ENCODE data around the gene ECM1. TPM values are rescaled to one million over a fixed set of nuclear protein-coding genes. Genes with fewer than 3 reads are reported as not detected.

Gene ECM1
- total and polyA plus RNA-seq, 2 experiments from 2014 or later, result 0.74 to 1.1 TPM

GRCh38 chr1:150537732-150538684 is 30.1 kb downstream of the ECM1 start:
- H3K9me2 ChIP-seq (ENCODE audit: insufficient read depth), result no peaks in the 10 kb centered on the region
- Mint-ChIP-seq H3K27ac (peak overlapping the region; percentile 84), H3K27me3 (ENCODE audit: insufficient read depth, low read depth, poor library complexity) (peaks cover 9% of the 10 kb centered on the region), H3K4me1 (peaks cover 24% of the 10 kb centered on the region), H3K4me3 (peak overlapping the region; percentile 15; the same call in 1 of the 3 replicates), H3K36me3 (ENCODE audit: low read depth) (no peaks in the 10 kb centered on the region), H3K9me3 (no peaks in the 10 kb centered on the region)
- no peak overlapping the region for H3K4me3 ChIP-seq
- H3K4me1 ChIP-seq (ENCODE audit: insufficient read depth), result peaks cover 5% of the 10 kb centered on the region; the same call in 1 of the 2 replicates
- H3F3A ChIP-seq (replicated peaks; ENCODE audit: low read depth), result 0 out of 2 replicates have a peak, but pooled peaks cover under 1% of the 10 kb centered on the region
- ATAC-seq, result peak; percentile 77
- no peaks in the 10 kb centered on the region for H4K20me1 ChIP-seq (replicated peaks; ENCODE audit: insufficient read depth)
- H3K27ac ChIP-seq (ENCODE audit: low read depth), result peak overlapping the region; percentile 68
- H2AFZ ChIP-seq, result peak overlapping the region; percentile 13
- H3K4me2 ChIP-seq, result peak overlapping the region; percentile 61
- H3K27me3 ChIP-seq (ENCODE audit: insufficient read depth), result no peaks in the 10 kb centered on the region
- H3K79me2 ChIP-seq (replicated peaks; ENCODE audit: insufficient read depth), result no peaks in the 10 kb centered on the region
- TF ChIP-seq, protein P1, sequence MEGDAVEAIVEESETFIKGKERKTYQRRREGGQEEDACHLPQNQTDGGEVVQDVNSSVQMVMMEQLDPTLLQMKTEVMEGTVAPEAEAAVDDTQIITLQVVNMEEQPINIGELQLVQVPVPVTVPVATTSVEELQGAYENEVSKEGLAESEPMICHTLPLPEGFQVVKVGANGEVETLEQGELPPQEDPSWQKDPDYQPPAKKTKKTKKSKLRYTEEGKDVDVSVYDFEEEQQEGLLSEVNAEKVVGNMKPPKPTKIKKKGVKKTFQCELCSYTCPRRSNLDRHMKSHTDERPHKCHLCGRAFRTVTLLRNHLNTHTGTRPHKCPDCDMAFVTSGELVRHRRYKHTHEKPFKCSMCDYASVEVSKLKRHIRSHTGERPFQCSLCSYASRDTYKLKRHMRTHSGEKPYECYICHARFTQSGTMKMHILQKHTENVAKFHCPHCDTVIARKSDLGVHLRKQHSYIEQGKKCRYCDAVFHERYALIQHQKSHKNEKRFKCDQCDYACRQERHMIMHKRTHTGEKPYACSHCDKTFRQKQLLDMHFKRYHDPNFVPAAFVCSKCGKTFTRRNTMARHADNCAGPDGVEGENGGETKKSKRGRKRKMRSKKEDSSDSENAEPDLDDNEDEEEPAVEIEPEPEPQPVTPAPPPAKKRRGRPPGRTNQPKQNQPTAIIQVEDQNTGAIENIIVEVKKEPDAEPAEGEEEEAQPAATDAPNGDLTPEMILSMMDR (conservative IDR thresholded peaks at IDR 0.05; ENCODE audit: low read depth in 2 of 2), result peak; percentile 57 to 73
- no peak for TF ChIP-seq STAT1 (IDR thresholded peaks at IDR 0.05; ENCODE audit: unreplicated experiment)
- DNase-seq (ENCODE audit: low spot score), result peak; percentile 77
- H3K36me3 ChIP-seq (ENCODE audit: insufficient read depth), result no peaks in the 10 kb centered on the region

DNA sequence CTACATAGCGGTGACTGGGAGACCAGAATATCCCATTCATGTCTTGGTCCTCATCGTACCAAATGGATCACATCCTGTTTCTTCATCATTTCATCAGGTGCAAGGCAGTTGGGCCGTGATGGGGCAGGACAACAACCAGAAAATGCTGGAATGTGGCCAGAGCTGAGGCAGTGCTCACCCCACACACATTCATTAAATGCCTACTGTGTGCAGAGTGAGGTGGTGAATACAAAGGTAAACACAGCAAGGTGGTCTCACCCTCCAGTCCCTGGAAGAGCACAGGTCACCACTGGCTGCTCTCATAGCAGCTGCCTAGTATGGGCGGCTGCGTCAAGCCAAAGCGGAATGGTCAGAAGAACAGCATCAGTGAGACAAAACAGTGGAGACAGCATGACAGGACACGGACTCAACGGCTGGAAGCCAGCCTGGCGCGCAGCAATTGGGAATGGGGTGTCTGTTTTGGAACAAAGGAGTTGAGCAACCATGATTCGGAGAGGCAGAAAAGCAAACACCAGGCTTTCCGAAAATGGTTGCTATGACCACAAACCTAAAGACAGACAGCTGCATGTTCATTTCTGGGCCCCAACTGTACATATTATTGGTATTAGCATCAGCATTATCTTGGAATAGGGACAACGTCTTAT is 35.7 kb downstream of the ECM1 start:
- Histone ChIP-seq H3K79me2 (replicated peaks; ENCODE audit: insufficient read depth) (no peaks in the 10 kb centered on the region), H3K27me3 (ENCODE audit: insufficient read depth) (peaks cover 21% of the 10 kb centered on the region), H3K4me1 (ENCODE audit: insufficient read depth) (no peaks in the 10 kb centered on the region), H3K4me3 (no peak overlapping the region), H4K20me1 (replicated peaks; ENCODE audit: insufficient read depth) (no peaks in the 10 kb centered on the region), H2AFZ (peak overlapping the region; percentile 84), H3K27ac (ENCODE audit: low read depth) (no peak overlapping the region), H3K4me2 (no peak overlapping the region), H3K36me3 (ENCODE audit: insufficient read depth) (no peaks in the 10 kb centered on the region), H3K9me2 (ENCODE audit: insufficient read depth) (no peaks in the 10 kb centered on the region), H3F3A (replicated peaks; ENCODE audit: low read depth) (peaks cover 9% of the 10 kb centered on the region)
- no peak for DNase-seq (ENCODE audit: low spot score)
- Mint-ChIP-seq H3K27me3 (ENCODE audit: insufficient read depth, low read depth, poor library complexity) (peaks cover 27% of the 10 kb centered on the region), H3K4me3 (no peak overlapping the region), H3K27ac (no peak overlapping the region), H3K9me3 (no peaks in the 10 kb centered on the region), H3K36me3 (ENCODE audit: low read depth) (no peaks in the 10 kb centered on the region; the same call in 2 of the 3 replicates), H3K4me1 (peaks cover 7% of the 10 kb centered on the region)
- ATAC-seq, result no peak
- TF ChIP-seq NANOG (IDR thresholded peaks at IDR 0.05; ENCODE audit: borderline replicate concordance) (no peak), ZNF114 (CRISPR knock-in tag; IDR thresholded peaks at IDR 0.05) (no peak), EZH2phosphoT487 (IDR thresholded peaks at IDR 0.05; ENCODE audit: unreplicated experiment) (no peak), JUNB (IDR thresholded peaks at IDR 0.05; ENCODE audit: unreplicated experiment) (no peak), STAT1 (IDR thresholded peaks at IDR 0.05; ENCODE audit: unreplicated experiment) (no peak), ETS1 (IDR thresholded peaks at IDR 0.05) (no peak), ZNF331 (CRISPR knock-in tag; IDR thresholded peaks at IDR 0.05; ENCODE audit: low read depth) (no peak), POLR2AphosphoS5 (IDR thresholded peaks at IDR 0.05; ENCODE audit: low read depth) (no peak), CREB1 (CRISPR knock-in tag; IDR thresholded peaks at IDR 0.05; ENCODE audit: low read depth) (no peak)
- TF ChIP-seq, protein P2, sequence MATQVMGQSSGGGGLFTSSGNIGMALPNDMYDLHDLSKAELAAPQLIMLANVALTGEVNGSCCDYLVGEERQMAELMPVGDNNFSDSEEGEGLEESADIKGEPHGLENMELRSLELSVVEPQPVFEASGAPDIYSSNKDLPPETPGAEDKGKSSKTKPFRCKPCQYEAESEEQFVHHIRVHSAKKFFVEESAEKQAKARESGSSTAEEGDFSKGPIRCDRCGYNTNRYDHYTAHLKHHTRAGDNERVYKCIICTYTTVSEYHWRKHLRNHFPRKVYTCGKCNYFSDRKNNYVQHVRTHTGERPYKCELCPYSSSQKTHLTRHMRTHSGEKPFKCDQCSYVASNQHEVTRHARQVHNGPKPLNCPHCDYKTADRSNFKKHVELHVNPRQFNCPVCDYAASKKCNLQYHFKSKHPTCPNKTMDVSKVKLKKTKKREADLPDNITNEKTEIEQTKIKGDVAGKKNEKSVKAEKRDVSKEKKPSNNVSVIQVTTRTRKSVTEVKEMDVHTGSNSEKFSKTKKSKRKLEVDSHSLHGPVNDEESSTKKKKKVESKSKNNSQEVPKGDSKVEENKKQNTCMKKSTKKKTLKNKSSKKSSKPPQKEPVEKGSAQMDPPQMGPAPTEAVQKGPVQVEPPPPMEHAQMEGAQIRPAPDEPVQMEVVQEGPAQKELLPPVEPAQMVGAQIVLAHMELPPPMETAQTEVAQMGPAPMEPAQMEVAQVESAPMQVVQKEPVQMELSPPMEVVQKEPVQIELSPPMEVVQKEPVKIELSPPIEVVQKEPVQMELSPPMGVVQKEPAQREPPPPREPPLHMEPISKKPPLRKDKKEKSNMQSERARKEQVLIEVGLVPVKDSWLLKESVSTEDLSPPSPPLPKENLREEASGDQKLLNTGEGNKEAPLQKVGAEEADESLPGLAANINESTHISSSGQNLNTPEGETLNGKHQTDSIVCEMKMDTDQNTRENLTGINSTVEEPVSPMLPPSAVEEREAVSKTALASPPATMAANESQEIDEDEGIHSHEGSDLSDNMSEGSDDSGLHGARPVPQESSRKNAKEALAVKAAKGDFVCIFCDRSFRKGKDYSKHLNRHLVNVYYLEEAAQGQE (IDR thresholded peaks at IDR 0.05; ENCODE audit: unreplicated experiment), result no peak
- TF ChIP-seq, protein P1 (conservative IDR thresholded peaks at IDR 0.05; ENCODE audit: low read depth in 2 of 2), result no peak
